Central memory CD8-positive, alpha-beta T cell (primary cell): Measurements from ENCODE around the gene LHFPL3.

Experiments used
- ATAC-seq: fragments of 150-1000 bp; cut with Tn5 transposase; replicated peaks from 2 replicates; pipeline ENCODE4 v1.10.0; 2022; ENCODE audit warnings: mild to moderate bottlenecking, moderate FRiP score, moderate number of reproducible peaks; ENCODE audit not compliant: poor library complexity, severe bottlenecking; ENCODE audit errors: extremely low read depth
- DNase-seq, 2 donors: peaks; one replicate each; pipeline ENCODE4 v3.0.0; 2021; ENCODE audit warnings: low spot score in 2 of 2
- H3K27ac Mint-ChIP-seq: one replicate; pipeline ENCODE4 v1.8.0; 2022; ENCODE audit warnings: low read depth, mild to moderate bottlenecking, moderate library complexity, mixed read lengths
- H3K27me3 Mint-ChIP-seq: one replicate; pipeline ENCODE4 v1.8.0; 2022; ENCODE audit warnings: mixed read lengths
- H3K36me3 Mint-ChIP-seq: one replicate; pipeline ENCODE4 v1.8.0; 2022; ENCODE audit warnings: mild to moderate bottlenecking, moderate library complexity, mixed read lengths; ENCODE audit not compliant: insufficient read depth
- H3K4me1 Mint-ChIP-seq: one replicate; pipeline ENCODE4 v1.8.0; 2022; ENCODE audit warnings: mixed read lengths
- H3K4me3 Mint-ChIP-seq: one replicate; pipeline ENCODE4 v1.8.0; 2022; ENCODE audit warnings: mild to moderate bottlenecking, moderate library complexity, mixed read lengths
- H3K9me3 Mint-ChIP-seq: one replicate; pipeline ENCODE4 v1.8.0; 2022; ENCODE audit warnings: mixed read lengths

LHFPL3 gene

GRCh38 chr7:104445393-104445792 lies 117.0 kb downstream of the LHFPL3 start:
- ATAC-seq = no peak
- Mint-ChIP-seq H3K4me1 (no peaks in the 10 kb centered on the region), H3K27me3 (peaks cover 9% of the 10 kb centered on the region), H3K27ac (no peak overlapping the region), H3K4me3 (no peak overlapping the region), H3K9me3 (no peaks in the 10 kb centered on the region), H3K36me3 (no peaks in the 10 kb centered on the region)
- DNase-seq = no peak

DNA sequence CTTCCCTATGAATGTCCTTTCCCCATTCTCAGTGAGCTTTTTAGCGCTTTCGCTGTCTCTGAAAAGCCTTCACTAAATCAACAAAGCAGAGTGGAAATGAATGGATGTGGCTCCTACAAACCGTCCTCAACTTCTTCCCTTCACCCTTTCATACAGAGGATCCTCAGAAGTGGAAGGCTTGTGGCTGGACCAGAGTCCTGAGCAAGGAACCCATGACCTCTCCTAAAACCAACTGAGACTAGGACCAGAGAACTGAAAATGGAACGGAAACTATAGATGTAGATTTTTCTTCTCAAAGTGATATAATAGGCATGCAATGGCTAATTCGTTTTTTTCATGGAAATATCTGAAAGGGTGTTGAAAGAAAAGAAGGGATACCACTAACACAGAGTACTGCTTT lies 122.5 kb downstream of the LHFPL3 start:
- ATAC-seq = no peak
- DNase-seq = no peak
- H3K9me3 Mint-ChIP-seq = no peaks in the 10 kb centered on the region
- peaks cover 9% of the 10 kb centered on the region for H3K27me3 Mint-ChIP-seq
- no peaks in the 10 kb centered on the region for H3K4me1 Mint-ChIP-seq
- H3K4me3 Mint-ChIP-seq = no peak overlapping the region
- no peaks in the 10 kb centered on the region for H3K36me3 Mint-ChIP-seq
- H3K27ac Mint-ChIP-seq = no peak overlapping the region

GRCh38 chr7:104453190-104453589 lies 124.8 kb downstream of the LHFPL3 start:
- Mint-ChIP-seq H3K27ac (no peak overlapping the region), H3K9me3 (no peaks in the 10 kb centered on the region), H3K4me3 (no peak overlapping the region), H3K36me3 (no peaks in the 10 kb centered on the region), H3K27me3 (peaks cover 4% of the 10 kb centered on the region), H3K4me1 (no peaks in the 10 kb centered on the region)
- ATAC-seq (no peak), DNase-seq (no peak)

DNA sequence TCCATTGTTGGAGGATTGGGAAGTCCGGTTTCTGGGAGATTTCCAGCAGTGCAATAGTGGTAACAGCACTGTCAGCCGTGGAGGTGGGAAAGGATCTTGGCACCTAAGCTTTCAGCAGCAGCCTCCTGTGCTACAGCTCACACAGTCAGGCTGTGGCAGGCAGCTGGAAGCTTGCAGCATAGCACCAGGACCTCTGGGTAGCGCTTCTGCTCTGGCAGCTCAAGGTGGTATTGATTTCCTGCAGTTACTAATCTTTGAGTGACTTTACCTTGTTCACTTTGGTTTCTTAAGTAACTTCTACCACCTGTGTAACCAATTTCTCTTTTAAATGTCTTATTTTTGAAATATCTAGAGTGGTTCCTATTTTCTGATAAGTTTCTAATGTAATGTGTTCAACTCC lies 130.5 kb downstream of the LHFPL3 start:
- Mint-ChIP-seq H3K27me3 (no peaks in the 10 kb centered on the region), H3K9me3 (peaks cover 5% of the 10 kb centered on the region), H3K4me3 (no peak overlapping the region), H3K36me3 (no peaks in the 10 kb centered on the region), H3K4me1 (no peaks in the 10 kb centered on the region), H3K27ac (no peak overlapping the region)
- no peak for ATAC-seq
- DNase-seq = no peak

- H3K36me3 Mint-ChIP-seq = no peaks in the 10 kb centered on the region
- H3K4me3 Mint-ChIP-seq = no peak overlapping the region
- H3K27me3 Mint-ChIP-seq = no peaks in the 10 kb centered on the region
These were observed 140.9 kb downstream of the LHFPL3 start for GRCh38 chr7:104469166-104469820.

DNA sequence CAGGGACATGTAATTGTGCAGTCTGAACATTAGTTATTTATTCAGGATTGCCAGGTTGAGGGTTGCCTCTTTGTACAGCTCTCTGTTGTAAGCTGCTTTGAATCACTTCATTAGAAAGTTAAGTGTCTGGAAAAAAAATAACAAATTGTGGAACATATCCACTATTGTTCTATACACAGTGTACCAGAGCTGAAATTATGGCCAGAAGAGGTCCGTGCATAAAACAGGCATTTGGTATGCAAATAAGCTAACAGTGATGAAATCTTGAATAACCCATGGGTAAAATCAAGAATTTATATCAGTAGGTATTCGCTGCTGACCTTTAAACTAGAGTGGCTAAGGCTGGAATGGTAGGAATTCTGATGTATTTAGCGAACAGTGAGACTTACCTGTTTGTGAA lies 152.1 kb downstream of the LHFPL3 start:
- DNase-seq = no peak
- Mint-ChIP-seq H3K9me3 (no peaks in the 10 kb centered on the region), H3K27ac (no peak overlapping the region), H3K4me3 (no peak overlapping the region), H3K4me1 (no peaks in the 10 kb centered on the region), H3K27me3 (peaks cover 8% of the 10 kb centered on the region), H3K36me3 (no peaks in the 10 kb centered on the region)
- no peak for ATAC-seq

More at GRCh38 chr7:104469166-104469820, 140.9 kb downstream of the LHFPL3 start:
- no peaks in the 10 kb centered on the region for H3K4me1 Mint-ChIP-seq
- ATAC-seq (no peak), DNase-seq (no peak)
- H3K9me3 Mint-ChIP-seq = peaks cover 6% of the 10 kb centered on the region
- no peak overlapping the region for H3K27ac Mint-ChIP-seq

GRCh38 chr7:104482362-104483037 lies 154.1 kb downstream of the LHFPL3 start:
- no peaks in the 10 kb centered on the region for H3K9me3 Mint-ChIP-seq

DNA sequence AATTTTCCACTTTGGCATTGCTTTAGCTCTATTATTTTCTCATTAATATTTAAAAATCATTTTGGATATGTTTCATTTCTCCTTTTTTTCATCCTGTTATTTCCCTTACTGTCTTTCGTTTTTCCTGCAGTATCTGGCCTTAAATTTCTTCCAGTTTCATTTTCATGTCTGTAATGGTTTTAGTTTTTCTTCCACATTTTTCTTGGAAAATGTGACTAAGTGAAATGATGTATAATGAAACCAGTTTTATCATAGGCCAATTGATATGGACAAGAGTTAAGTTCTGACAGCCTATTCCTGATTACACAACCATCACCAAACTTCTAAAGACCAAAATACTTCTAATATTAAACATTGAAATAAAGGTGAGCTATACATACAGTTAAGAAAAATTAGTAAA lies 158.5 kb downstream of the LHFPL3 start:
- Mint-ChIP-seq H3K27ac (no peak overlapping the region), H3K4me1 (no peaks in the 10 kb centered on the region), H3K4me3 (no peak overlapping the region), H3K9me3 (no peaks in the 10 kb centered on the region), H3K27me3 (peaks cover 8% of the 10 kb centered on the region), H3K36me3 (peaks cover 2% of the 10 kb centered on the region)
- DNase-seq = no peak
- ATAC-seq = no peak

More at GRCh38 chr7:104482362-104483037, 154.1 kb downstream of the LHFPL3 start:
- Mint-ChIP-seq H3K27ac (no peak overlapping the region), H3K4me3 (no peak overlapping the region), H3K36me3 (no peaks in the 10 kb centered on the region), H3K27me3 (peaks cover 8% of the 10 kb centered on the region), H3K4me1 (no peaks in the 10 kb centered on the region)
- DNase-seq (no peak), ATAC-seq (no peak)

- H3K9me3 Mint-ChIP-seq = no peaks in the 10 kb centered on the region
- H3K27me3 Mint-ChIP-seq = peaks cover 8% of the 10 kb centered on the region
- no peak overlapping the region for H3K4me3 Mint-ChIP-seq
- no peak for ATAC-seq
- no peak for DNase-seq
- H3K36me3 Mint-ChIP-seq = peaks cover 2% of the 10 kb centered on the region
- no peak overlapping the region for H3K27ac Mint-ChIP-seq
- no peaks in the 10 kb centered on the region for H3K4me1 Mint-ChIP-seq
These were observed 159.2 kb downstream of the LHFPL3 start for GRCh38 chr7:104487642-104488041.

DNA sequence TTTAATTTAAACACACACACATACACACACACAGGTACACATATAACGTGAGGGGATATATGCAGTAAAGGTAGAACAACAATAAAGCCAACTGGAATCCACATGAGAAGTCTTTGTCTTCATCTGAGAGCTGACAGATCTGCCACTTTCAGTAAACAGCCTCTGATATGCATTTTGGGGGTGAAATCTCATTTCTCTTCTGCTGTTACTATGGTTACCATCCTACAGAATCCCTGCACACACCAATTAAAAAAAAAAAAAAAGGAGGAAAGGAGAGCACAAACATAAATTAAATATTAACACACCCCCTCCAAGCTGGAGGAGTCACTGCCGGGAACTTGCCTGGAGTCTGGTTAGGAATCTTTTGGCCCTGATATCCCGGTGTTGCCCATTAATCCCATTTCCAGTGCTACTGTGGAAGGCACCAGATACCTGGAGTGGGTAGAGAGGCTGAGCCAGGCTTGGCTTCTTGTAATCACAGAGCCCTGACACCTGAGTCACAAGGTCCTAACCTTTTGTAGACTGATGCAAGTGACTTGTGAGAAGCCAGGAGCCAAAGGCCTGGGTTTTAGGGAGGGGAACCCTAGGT lies 169.1 kb downstream of the LHFPL3 start:
- DNase-seq (no peak), ATAC-seq (no peak)
- H3K27me3 Mint-ChIP-seq = no peaks in the 10 kb centered on the region
- H3K4me3 Mint-ChIP-seq = no peak overlapping the region
- no peaks in the 10 kb centered on the region for H3K4me1 Mint-ChIP-seq
- no peak overlapping the region for H3K27ac Mint-ChIP-seq
- H3K36me3 Mint-ChIP-seq = no peaks in the 10 kb centered on the region
- peaks cover 6% of the 10 kb centered on the region for H3K9me3 Mint-ChIP-seq

DNA sequence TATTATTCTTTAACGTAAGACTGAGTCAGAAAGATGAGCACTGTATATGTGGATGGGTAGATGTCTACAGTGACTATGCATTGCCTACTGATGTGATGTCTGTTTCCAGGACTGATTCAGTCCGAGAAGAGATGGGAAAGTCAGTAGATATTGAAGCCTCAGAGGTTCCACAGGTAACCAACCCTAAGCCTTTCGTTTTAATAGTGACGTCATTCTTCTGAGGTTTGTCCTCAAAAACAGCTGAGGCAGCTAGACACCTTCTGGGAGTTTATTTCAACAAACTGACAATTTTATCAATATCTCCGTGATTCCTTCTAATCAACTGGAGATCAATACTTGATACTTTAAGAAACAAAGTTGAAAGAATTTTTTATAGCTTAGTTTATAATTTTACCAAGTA lies 171.6 kb downstream of the LHFPL3 start:
- ATAC-seq = no peak
- H3K4me1 Mint-ChIP-seq = no peaks in the 10 kb centered on the region

DNA sequence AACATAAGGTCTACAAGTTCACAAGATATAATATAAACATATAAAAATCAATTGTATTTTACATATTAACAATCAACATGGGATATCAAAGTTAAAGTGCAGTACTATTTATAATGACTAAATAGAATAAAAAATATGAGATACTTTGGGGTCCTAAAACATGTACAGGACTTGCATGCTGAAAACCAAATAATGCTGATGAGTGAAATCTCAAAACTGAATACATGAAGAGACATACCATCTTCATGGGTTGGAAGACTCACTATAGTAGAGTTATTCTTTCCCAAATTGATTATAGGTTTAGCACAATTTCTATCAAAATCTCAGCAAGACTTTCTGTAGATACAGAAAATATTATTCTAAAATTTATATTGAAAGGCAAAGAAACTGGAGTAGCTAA lies 181.5 kb downstream of the LHFPL3 start:
- Mint-ChIP-seq H3K4me3 (no peak overlapping the region), H3K36me3 (peaks cover 2% of the 10 kb centered on the region), H3K27me3 (no peaks in the 10 kb centered on the region), H3K4me1 (no peaks in the 10 kb centered on the region), H3K9me3 (peaks cover 22% of the 10 kb centered on the region), H3K27ac (no peak overlapping the region)
- no peak for ATAC-seq
- DNase-seq = no peak

More for the DNA sequence above, 171.6 kb downstream of the LHFPL3 start:
- H3K4me3 Mint-ChIP-seq = no peak overlapping the region
- no peak overlapping the region for H3K27ac Mint-ChIP-seq
- no peak for DNase-seq
- H3K27me3 Mint-ChIP-seq = no peaks in the 10 kb centered on the region
- H3K36me3 Mint-ChIP-seq = no peaks in the 10 kb centered on the region
- no peaks in the 10 kb centered on the region for H3K9me3 Mint-ChIP-seq

GRCh38 chr7:104524853-104525252 lies 196.4 kb downstream of the LHFPL3 start:
- Mint-ChIP-seq H3K27me3 (no peaks in the 10 kb centered on the region), H3K27ac (no peak overlapping the region), H3K9me3 (no peaks in the 10 kb centered on the region), H3K4me3 (no peak overlapping the region), H3K4me1 (no peaks in the 10 kb centered on the region), H3K36me3 (no peaks in the 10 kb centered on the region)
- DNase-seq = no peak
- ATAC-seq = no peak
